Spleen (tissue), 11 donors: ENCODE data around the gene COBL. TPM values are rescaled to one million over a fixed set of nuclear protein-coding genes. Genes with fewer than 3 reads are reported as not detected.

Experiments used
- DNase-seq: peaks from one replicate; pipeline ENCODE4 v3.0.0-alpha.2; 2020
- H3K27ac ChIP-seq, 8 donors: fragments of 200-600 bp; sonication (generic) in 7 of 8; 1 replicate in 4 of 8; 2 replicates in 4 of 8; pipeline versions ENCODE4 v1.5.0 to v1.8.0; 2016 to 2021; ENCODE audit warnings: inconsistent platforms in 4 of 8, mild to moderate bottlenecking in 4 of 8, moderate library complexity in 1 of 8
- H3K27me3 ChIP-seq, 7 donors: fragments of 200-600 bp; sonication (generic) in 6 of 7; replicated peaks in 1 of 7; 1 replicate in 4 of 7; 2 replicates in 3 of 7; pipeline versions ENCODE4 v1.5.0 to v1.8.0; 2016 to 2021; ENCODE audit warnings: inconsistent platforms in 3 of 7, mild to moderate bottlenecking in 1 of 7
- H3K36me3 ChIP-seq, 6 donors: fragments of 200-600 bp; sonication (generic) in 5 of 6; 1 replicate in 4 of 6; 2 replicates in 2 of 6; pipeline versions ENCODE4 v1.5.0 to v1.8.0; 2016 to 2021; ENCODE audit warnings: inconsistent platforms in 2 of 6
- H3K4me1 ChIP-seq, 6 donors: fragments of 200-600 bp; sonication (generic) in 5 of 6; 1 replicate in 3 of 6; 2 replicates in 3 of 6; pipeline versions ENCODE4 v1.5.0 to v1.8.0; 2016 to 2021; ENCODE audit warnings: inconsistent platforms in 3 of 6
- H3K4me3 ChIP-seq, 8 donors: fragments of 200-600 bp; sonication (generic) in 7 of 8; 1 replicate in 4 of 8; 2 replicates in 4 of 8; pipeline versions ENCODE4 v1.5.0 to v1.8.0; 2016 to 2021; ENCODE audit warnings: inconsistent platforms in 4 of 8, mild to moderate bottlenecking in 4 of 8, moderate library complexity in 2 of 8
- H3K9me3 ChIP-seq, 8 donors: fragments of 200-600 bp; sonication (generic) in 7 of 8; 1 replicate in 4 of 8; 2 replicates in 4 of 8; pipeline versions ENCODE4 v1.5.0 to v1.8.0; 2016 to 2021; ENCODE audit warnings: inconsistent platforms in 4 of 8
- CTCF ChIP-seq, 11 experiments: fragments of 200-600 bp in 7 of 11; fragments of 450-650 bp in 4 of 11; sonication (generic) in 4 of 11; IDR thresholded peaks in 8 of 11; conservative IDR thresholded peaks in 3 of 11; 1 replicate in 7 of 11; 2 replicates in 4 of 11; pipeline versions ENCODE4 v1.4.0 to v1.8.0; 2016 to 2021; ENCODE audit warnings: antibody characterized with exemption in 11 of 11, inconsistent platforms in 4 of 11, mild to moderate bottlenecking in 1 of 11
- POLR2A ChIP-seq, 3 donors: fragments of 450-650 bp; IDR thresholded peaks; one replicate each; pipeline ENCODE4 v1.5.1; 2017; ENCODE audit warnings: antibody characterized with exemption in 3 of 3, mild to moderate bottlenecking in 1 of 3
- POLR2AphosphoS5 ChIP-seq, 3 donors: sonication (generic); formaldehyde crosslinking; IDR thresholded peaks; one replicate each; pipeline ENCODE4 v1.5.1; 2017; ENCODE audit warnings: antibody characterized with exemption in 3 of 3
- WGBS, 5 donors: extraction: QIAGEN DNeasy Blood & Tissue Kit in 3 of 5; methylation state at CpG; one replicate each; pipeline versions ENCODE4 v1.1.5 to v1.1.7; 2013 to 2018; 5-methylcytosine and 5-hydroxymethylcytosine counted together
- intact Hi-C: fragments of 100-400 bp; cut with DNase I; formaldehyde crosslinking; loops from one replicate; pipeline ENCODE4 v1.15.0; 2023; ENCODE audit warnings: low total_unique reads
- polyA plus RNA-seq, 3 donors: library from polyadenylated mRNA; stranded (reverse); fragments of 200-250 nt; gene quantifications; one replicate each; pipeline ENCODE4 v1.2.1, GENCODE V29; 2013
- total RNA-seq, 7 donors: library from RNA; depleted of rRNA in 3 of 7; stranded (reverse); fragments of >200 nt in 3 of 7; fragmentation: NEBNext Ultra II Directional in 4 of 7; extraction: Animal tissue kit (Norgen Biotek cat#: 25700) in 4 of 7; gene quantifications; one replicate each; pipeline versions ENCODE4 v1.1.0 to v1.2.1, GENCODE V29; 2016 to 2021
- donor health status: healthy with polysubstance abuse.
- donor health status: DM: no; HTN: no; CAD: no; lungs with moderate emphysema.
- donor health status: DM: no; HTN: no; CAD: no.
- donor health status: Bipolar disorder and iron deficiency.
- donor health status: healthy.
- donor health status: DM: no; HTN: no; CAD: no.
- donor health status: DM: yes; HTN: yes; CAD: no.

COBL gene
- total and polyA plus RNA-seq, 10 donors: 0.09 to 0.80 (median 0.57) TPM; not detected in 1

GRCh38 chr7:51261950-51262795 lies 54.4 kb downstream of the COBL start:
- no peak overlapping the region for H3K4me3 ChIP-seq
- intact Hi-C loops: no loop called here
- H3K27ac ChIP-seq: no peak overlapping the region
- no peak for TF ChIP-seq CTCF (IDR thresholded peaks at IDR 0.05 in 8 of 11, conservative IDR thresholded peaks at IDR 0.05 in 3 of 11)
- TF ChIP-seq POLR2AphosphoS5 (IDR thresholded peaks at IDR 0.05): no peak
- no peak for TF ChIP-seq POLR2A (IDR thresholded peaks at IDR 0.05)
- H3K9me3 ChIP-seq: no peaks in the 10 kb centered on the region
- H3K4me1 ChIP-seq: no peaks in the 10 kb centered on the region
- DNase-seq: no peak
- WGBS, 5 donors: 61 to 66% (median 64%) methylated on average over 20 of the region's 20 CpGs
- no peaks in the 10 kb centered on the region for H3K36me3 ChIP-seq
- peaks cover 0 to 7% (median 0%) of the 10 kb centered on the region in 7 donors for H3K27me3 ChIP-seq

DNA sequence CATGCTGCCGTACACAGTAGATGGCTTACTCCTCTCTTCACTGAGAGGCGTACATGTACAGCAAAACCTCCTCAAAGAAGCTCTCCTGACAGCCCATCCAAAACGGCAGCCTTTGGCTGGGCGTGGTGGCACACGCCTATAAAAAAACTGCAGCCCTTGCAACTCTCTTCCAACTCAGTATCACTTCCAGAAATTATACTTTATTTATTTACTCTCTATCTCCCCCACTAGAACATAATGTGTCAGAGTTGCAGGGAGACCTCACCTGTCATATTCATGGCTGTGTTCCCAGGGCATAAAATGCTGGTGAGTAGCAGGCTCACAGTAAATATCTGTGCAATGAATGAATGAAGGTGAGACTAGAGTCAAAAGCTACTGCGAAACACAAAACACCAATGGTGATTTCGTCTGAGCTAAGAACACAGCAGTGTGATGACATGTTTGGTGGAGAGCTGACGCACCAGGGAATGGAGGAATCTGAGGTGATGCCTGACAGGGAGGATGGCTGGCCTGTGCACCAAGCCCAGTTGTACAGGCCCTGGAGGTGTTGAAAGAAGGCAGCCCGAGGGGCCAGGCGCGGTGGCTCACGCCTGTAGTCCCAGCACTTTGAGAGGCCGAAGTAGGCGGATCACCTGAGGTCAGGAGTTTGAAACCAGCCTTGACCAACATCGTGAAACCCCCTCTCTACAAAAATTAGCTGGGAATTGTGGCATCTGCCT lies 55.3 kb downstream of the COBL start:
- DNase-seq: no peak
- Histone ChIP-seq H3K36me3 (no peaks in the 10 kb centered on the region), H3K4me3 (no peak overlapping the region), H3K27me3 (peaks cover 0 to 7% (median 0%) of the 10 kb centered on the region in 7 donors), H3K9me3 (no peaks in the 10 kb centered on the region), H3K4me1 (no peaks in the 10 kb centered on the region), H3K27ac (no peak overlapping the region)
- TF ChIP-seq POLR2AphosphoS5 (IDR thresholded peaks at IDR 0.05): no peak
- TF ChIP-seq CTCF (IDR thresholded peaks at IDR 0.05 in 8 of 11, conservative IDR thresholded peaks at IDR 0.05 in 3 of 11): no peak
- TF ChIP-seq POLR2A (IDR thresholded peaks at IDR 0.05): no peak
- 87 to 97% (median 90%) methylated on average over 15 of the region's 15 CpGs for WGBS, 5 donors
- intact Hi-C loops: no loop called here

DNA sequence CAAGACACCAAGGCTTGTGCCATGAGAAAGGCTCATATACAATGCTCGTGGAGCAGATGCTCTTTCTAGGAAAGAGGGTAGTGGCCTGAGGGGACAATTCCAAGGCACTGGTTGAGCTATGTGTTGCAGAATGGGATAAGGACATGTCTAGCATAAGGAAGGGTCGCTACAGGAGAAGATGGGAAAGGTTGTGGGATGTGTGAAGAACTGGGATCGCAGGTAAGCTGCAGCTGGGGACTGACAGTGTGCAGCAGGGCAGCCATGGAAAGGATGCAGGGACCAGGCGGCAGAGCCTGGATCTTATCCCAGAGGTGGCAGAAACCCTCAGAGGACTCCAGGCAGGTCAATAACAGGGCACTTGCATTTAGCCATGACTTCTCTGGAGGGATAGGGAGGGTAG lies 56.1 kb downstream of the COBL start:
- intact Hi-C loops: no loop called here
- H3K4me3 ChIP-seq: no peak overlapping the region
- no peaks in the 10 kb centered on the region for H3K4me1 ChIP-seq
- no peak for DNase-seq
- 75 to 84% (median 80%) methylated on average over 4 of the region's 4 CpGs for whole genome bisulfite sequencing, 5 donors
- no peak for TF ChIP-seq CTCF (IDR thresholded peaks at IDR 0.05 in 8 of 11, conservative IDR thresholded peaks at IDR 0.05 in 3 of 11)
- TF ChIP-seq POLR2A (IDR thresholded peaks at IDR 0.05): no peak
- TF ChIP-seq POLR2AphosphoS5 (IDR thresholded peaks at IDR 0.05): no peak
- no peak overlapping the region for H3K27ac ChIP-seq
- H3K9me3 ChIP-seq: no peaks in the 10 kb centered on the region
- H3K36me3 ChIP-seq: no peaks in the 10 kb centered on the region
- peaks cover 0 to 7% (median 0%) of the 10 kb centered on the region in 7 donors for H3K27me3 ChIP-seq

DNA sequence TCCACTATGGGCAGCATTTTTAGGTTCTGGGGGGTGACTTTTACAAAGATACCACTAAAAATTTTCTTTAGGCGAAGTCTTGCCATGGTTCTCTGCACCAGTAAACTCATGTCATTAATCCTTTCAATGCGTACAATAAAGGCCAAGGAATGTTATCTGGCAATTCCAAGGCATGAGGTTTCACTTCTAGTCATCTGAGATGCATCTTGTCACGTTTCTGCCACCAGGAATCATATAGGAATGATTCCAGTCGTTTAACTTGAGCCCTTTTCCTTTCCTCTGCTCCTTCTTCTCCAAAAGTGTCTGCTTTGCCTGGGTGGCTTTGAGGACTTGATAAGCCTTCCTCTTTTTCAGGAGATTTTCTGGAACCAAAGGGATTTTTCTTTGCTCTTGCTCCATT lies 56.8 kb downstream of the COBL start:
- Histone ChIP-seq H3K36me3 (no peaks in the 10 kb centered on the region), H3K4me3 (no peak overlapping the region), H3K27ac (no peak overlapping the region), H3K9me3 (no peaks in the 10 kb centered on the region), H3K27me3 (peaks cover 0 to 7% (median 0%) of the 10 kb centered on the region in 7 donors), H3K4me1 (no peaks in the 10 kb centered on the region)
- intact Hi-C loops: no loop called here
- no peak for TF ChIP-seq POLR2AphosphoS5 (IDR thresholded peaks at IDR 0.05)
- no peak for TF ChIP-seq CTCF (IDR thresholded peaks at IDR 0.05 in 8 of 11, conservative IDR thresholded peaks at IDR 0.05 in 3 of 11)
- no peak for TF ChIP-seq POLR2A (IDR thresholded peaks at IDR 0.05)
- 74 to 81% (median 76%) methylated on average over 4 of the region's 4 CpGs for WGBS, 5 donors
- no peak for DNase-seq
